GM21360 (cell line): ENCODE results near the gene PRICKLE1.

Source experiments
- ATAC-seq: cut with Tn5 transposase; IDR thresholded peaks from one replicate; pipeline ENCODE4 v1.9.1; 2021; ENCODE audit warnings: mild to moderate bottlenecking, moderate library complexity; ENCODE audit not compliant: unreplicated experiment

PRICKLE1 gene

GRCh38 chr12:42496886-42497285 lies 92.7 kb downstream of the PRICKLE1 start:
- ATAC-seq, result no peak

- no peak for ATAC-seq
Measured at GRCh38 chr12:42495244-42495643, 94.3 kb downstream of the PRICKLE1 start.

- ATAC-seq, result no peak
Measured at GRCh38 chr12:42492267-42492666, 97.3 kb downstream of the PRICKLE1 start.

GRCh38 chr12:42490261-42490842 lies 99.2 kb downstream of the PRICKLE1 start:
- no peak for ATAC-seq

- ATAC-seq, result no peak
Measured at GRCh38 chr12:42486407-42486806, 103.1 kb downstream of the PRICKLE1 start.

GRCh38 chr12:42485823-42486222 lies 103.7 kb downstream of the PRICKLE1 start:
- no peak for ATAC-seq

- no peak for ATAC-seq
Measured at GRCh38 chr12:42484996-42485395, 104.5 kb downstream of the PRICKLE1 start.

- ATAC-seq, result peak; percentile 29
Measured at GRCh38 chr12:42483521-42483790, 106.1 kb downstream of the PRICKLE1 start.

- peak; percentile 73 for ATAC-seq
Measured at GRCh38 chr12:42482748-42483520, 106.6 kb downstream of the PRICKLE1 start.

GRCh38 chr12:42482041-42482747 lies 107.4 kb downstream of the PRICKLE1 start:
- no peak for ATAC-seq

- ATAC-seq, result no peak
Measured at GRCh38 chr12:42481368-42481767, 108.2 kb downstream of the PRICKLE1 start.

- no peak for ATAC-seq
Measured at GRCh38 chr12:42477941-42478340, 111.6 kb downstream of the PRICKLE1 start.

- no peak for ATAC-seq
Measured at GRCh38 chr12:42475106-42475505, 114.4 kb downstream of the PRICKLE1 start.

- no peak for ATAC-seq
Measured at GRCh38 chr12:42474391-42474790, 115.2 kb downstream of the PRICKLE1 start.

GRCh38 chr12:42473561-42473960 lies 116.0 kb downstream of the PRICKLE1 start:
- ATAC-seq, result no peak

GRCh38 chr12:42473130-42473529 lies 116.4 kb downstream of the PRICKLE1 start:
- ATAC-seq, result no peak

GRCh38 chr12:42472376-42472775 lies 117.2 kb downstream of the PRICKLE1 start:
- ATAC-seq, result no peak

GRCh38 chr12:42469355-42470175 lies 120.0 kb downstream of the PRICKLE1 start:
- ATAC-seq, result peak; percentile 97

- ATAC-seq, result peak; percentile 7
Measured at GRCh38 chr12:42468921-42469320, 120.6 kb downstream of the PRICKLE1 start.

GRCh38 chr12:42468341-42468821 lies 121.2 kb downstream of the PRICKLE1 start:
- no peak for ATAC-seq

- ATAC-seq, result no peak
Measured at GRCh38 chr12:42463671-42464070, 125.9 kb downstream of the PRICKLE1 start.
